GM19463 (cell line): ENCODE data around the gene FREY1.

ENCODE experiments used
- ATAC-seq: cut with Tn5 transposase; IDR thresholded peaks from one replicate; pipeline ENCODE4 v1.9.1; 2021; ENCODE audit warnings: mild to moderate bottlenecking, moderate library complexity; ENCODE audit not compliant: unreplicated experiment

Gene FREY1, protein sequence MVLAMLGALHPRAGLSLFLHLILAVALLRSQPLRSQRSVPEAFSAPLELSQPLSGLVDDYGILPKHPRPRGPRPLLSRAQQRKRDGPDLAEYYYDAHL

DNA sequence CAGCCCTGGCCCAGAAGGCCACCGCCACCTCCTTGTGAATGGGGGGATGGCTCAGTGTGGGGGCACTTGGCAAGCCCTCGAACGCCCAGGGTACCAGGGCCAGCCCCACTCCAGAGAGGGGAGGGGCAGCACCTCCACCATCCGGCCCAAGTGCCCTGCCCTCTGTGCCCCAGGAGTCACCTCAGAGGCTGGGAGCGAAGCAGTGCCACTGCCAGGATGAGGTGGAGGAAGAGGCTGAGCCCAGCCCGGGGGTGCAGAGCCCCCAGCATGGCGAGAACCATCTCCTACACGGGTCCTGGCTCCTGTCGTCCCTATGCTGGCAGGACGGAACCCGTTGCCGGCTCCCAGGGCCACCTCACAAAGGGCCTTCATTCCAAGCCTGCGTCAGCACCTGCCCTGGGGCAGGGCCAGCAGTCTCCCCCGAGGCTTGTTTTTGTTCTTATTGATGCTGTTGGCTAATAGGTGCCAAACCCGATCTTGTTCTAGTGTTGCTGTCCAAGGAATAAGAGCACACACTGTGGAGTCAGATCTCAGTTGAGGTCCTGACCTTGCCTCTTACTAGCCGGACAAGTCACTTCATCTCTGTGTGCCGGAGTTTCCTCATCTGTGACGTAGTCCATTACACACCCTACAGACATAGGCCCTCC is at the start of gene FREY1:
Gene FREY1, minus strand, starts transcription at position 307 of the 647 bp plus-strand sequence. Its CDS starts 26 bp downstream, at position 281.
- no peak for ATAC-seq

DNA sequence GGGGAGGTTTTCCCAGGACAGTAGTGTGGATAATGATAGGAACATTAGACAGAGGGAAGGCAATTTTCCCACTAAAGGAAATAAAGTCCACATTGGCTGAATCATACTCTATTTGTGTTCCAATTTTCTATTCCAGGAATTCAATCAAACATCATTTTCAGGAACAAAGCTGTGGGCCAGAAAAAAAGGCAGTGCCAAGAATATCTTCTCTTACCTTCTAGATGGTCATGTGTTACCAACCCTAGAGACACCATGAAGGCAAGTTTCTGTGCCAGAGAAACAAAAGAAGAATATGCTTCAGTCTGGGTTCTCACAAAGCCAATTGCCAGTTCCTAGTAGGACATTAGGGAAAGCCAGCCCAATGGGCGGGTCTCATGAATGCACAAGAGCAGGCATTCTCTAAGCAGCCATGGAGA is 42.9 kb upstream of the FREY1 start:
- no peak for ATAC-seq

DNA sequence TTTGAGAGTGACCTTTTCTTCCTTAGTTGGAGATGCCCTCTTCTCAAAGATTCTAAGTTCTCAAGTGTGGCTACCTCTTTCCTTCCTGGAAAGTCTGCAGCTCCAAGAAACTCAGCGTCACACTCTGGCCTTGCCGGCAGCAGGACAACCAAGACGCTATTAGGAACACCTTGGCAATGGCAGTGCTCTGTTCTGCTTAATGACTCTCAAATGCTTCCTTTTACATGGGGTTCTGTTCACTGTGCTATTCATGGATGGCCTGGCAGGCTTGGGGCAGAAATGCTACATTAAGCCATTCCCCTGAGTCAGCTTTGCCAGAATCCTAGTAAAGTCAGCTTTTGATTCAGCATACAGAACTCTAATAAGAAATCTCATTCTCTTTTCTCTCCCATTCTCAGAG is 41.3 kb upstream of the FREY1 start:
- no peak for ATAC-seq

DNA sequence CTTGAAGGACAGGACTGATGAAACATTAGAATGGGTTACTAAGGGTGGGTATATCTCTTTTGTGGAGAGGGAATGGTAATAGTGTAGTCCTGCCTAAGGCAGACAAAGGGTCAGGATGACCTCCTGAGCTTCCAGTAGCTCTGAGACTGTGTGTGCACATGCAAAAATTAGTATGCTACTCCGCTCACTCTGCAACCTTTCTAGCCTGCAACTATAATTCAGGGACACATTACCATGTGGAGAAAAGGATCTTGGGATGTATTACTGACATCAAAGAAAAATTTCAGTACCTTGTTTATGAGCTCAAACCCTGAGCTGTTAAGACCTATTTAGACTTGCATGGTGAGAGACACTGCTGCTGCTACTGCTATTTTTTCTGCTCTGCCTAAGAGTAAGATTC is 40.8 kb upstream of the FREY1 start:
- no peak for ATAC-seq

DNA sequence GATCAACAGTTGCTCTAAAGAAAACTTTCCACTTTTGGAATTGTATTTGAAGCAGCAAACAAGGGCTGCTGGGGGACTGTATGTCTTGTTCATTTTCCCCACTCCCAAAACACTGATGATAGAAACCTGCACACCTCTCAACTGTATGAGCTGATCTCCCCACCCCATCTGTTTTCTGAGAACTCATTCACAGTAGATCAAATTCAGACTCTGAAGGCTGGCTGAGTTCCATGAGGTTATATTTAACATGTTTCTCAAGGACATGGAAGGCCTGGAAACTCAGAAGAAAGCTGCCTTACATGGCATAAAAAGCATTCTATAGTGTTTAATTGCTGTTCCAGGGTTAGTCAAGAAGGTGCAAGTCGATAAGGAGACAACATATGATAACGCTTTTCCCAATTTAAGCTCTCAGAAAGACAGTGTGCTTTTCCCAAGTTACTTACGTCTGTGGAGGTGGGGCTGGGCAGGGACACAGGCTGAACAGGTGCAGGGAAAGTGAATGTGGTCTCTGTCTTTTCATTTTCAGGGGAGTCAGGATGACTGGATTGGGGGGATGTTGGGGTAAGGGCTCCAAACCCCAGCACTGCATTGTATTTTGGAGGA is 38.4 kb upstream of the FREY1 start:
- no peak for ATAC-seq

DNA sequence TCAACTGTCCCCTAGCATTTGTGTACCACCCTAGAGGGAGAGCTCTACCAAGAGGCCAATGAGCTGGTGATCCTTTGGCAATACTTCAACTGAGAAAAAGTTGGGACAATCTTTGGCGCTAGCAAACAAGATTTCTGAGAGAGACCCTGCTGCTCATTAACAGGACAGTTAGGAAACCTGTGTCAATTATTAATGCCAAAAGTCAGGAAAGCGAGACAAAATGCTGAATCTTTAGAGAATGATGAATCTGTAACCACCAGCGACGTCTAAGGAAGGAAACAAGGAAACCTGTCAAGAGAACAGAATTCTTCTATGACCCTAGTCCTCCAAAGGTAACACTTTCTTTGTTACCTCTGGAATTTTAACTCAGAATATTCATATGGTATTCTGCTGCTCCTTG is 35.3 kb upstream of the FREY1 start:
- ATAC-seq, result no peak

DNA sequence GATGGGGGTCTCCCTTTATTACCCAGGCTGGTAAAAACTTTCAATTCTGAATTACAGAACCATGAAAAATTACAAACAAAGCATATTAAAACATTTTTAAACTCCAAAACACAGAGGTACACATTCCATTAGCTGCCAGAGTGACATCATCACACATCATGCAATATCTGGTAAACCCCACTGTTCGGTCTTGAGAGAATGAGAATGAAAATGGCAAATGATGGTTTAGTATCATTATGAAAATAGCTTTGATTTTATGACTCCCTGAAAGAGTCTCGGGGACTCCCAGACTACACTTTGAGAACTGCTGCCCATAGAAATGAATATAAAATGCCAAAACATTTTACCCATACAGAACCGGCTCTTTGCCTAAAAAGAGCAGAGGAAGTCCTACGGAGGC is 34.2 kb upstream of the FREY1 start:
- ATAC-seq, result no peak

DNA sequence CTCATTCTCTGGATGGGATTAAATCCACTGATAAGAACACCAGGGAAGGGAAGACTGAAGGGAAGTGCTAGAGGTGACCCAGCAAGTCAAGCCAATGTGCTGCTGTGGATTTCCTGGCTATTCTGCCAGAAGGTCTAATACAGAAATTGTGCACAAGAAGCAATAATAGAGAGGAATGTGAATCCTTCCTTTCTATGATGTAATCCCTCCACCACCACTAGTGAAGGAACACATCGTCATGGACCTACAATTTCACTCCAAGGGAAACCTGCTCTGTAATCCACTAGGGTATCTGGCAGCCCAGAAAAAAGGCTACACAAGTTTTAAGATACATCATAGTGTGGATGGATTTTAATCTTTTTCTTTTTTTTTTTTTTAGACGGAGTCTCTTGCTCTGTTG is 32.8 kb upstream of the FREY1 start:
- ATAC-seq, result no peak

DNA sequence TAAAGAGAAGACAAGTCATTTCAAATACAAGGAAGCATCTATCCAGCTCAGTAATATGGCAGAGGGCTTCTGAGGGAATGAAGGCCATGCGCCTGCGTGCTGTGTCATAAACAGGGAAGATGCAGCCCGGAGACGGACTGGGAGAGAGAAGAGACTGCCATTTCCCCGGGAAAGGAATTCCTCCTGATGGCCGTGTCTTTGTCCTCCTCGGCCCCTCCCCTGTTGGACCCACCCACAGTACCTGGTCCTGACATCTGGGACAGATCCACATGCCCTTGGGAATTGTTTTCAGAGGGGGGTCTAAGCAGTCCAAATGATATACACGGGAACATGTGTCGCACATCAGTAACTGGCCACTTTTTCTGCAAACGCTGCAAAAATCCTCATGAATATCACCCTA is 30.8 kb upstream of the FREY1 start:
- no peak for ATAC-seq

DNA sequence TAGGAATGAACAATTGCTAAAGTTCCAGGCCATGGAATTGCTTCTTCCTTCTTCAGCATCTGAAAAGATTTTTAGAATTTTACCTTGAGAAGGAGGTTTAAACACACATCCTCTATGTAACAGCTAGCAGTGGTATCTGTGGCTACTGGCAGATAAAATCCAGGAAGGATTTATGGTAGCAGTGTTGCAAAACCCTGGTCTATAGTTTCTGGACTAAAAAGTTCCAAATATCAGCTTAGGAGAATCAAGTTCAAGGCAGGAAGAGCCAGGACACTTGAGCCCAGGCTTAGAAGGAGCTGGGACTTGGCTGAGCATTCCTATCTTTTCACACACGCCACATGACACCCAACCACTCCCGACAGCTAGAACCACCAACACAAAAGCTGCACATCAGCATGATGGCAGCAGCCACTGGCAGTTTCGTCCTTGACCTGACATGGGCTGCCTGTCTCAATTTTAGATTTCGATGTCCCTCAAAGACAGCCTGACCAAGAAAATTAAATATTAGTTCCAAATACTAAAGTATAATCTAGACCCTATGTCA is 29.5 kb upstream of the FREY1 start:
- no peak for ATAC-seq

DNA sequence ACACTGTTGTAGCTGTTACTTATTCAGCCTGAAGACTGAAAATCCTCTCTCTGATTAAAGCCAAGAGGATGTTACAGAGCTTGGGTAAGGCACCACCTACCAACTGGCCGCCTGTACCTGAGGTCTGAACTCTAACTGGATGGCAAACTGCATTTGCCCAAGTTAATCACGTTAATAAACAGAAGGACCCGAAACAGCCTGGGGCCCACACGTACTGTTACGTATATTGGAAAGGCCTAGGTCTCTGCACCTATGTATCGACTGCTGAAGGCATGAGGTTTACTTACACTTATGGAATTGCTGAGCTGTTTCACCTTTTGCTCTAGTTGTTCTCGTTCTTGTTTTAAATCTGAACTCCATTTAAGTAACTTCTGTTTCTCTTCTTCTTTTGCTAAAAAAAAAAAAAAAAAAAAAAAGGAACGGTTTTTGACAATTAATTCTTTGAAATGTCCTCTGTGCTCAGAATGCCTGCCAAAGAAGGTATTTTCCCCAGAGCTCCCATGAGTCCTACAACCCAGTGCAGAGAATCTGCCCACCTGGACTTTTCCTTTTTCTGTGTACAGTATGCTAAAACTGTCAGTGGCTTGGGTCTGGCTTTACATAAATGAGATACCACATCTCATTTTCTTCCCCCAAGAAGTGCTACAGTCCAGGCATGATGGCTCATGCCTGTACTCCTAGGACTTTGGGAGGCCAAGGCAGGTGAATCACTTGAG is 28.4 kb upstream of the FREY1 start:
- no peak for ATAC-seq

DNA sequence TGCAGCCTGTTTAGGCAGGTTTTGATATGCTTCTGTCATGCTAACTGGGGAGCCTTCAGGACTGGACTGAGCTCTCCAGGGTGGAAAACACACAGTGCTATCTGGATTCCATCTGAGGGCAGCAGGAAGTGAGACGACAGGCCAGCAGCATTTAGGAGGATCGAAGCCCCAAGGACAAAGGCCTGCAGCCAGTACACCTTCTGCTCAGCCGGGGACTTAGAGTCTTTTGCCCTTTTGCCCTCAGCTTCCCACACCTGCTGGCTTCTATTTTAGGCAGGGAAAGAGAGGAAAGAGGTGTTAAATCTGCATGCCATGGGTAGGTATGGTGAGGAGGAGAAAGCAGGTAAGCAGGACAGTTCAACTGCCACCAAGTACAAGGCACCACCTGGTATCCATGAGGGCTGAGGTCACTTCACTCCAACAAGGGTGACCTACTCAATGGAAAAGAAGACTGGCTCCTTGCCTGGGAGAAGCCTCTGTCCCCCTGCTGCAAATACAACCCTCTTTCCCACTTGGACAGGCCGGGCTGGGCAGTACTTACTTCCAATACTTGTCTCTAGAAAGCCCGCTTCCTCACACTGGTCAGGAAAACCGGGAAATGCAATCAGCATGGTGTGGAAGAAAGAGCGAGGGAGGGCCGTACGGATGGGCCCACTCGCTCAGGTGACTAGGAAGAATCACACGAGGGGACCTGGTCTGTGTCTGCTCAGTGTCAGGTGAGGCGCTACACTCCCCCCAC is 27.7 kb upstream of the FREY1 start:
- no peak for ATAC-seq

DNA sequence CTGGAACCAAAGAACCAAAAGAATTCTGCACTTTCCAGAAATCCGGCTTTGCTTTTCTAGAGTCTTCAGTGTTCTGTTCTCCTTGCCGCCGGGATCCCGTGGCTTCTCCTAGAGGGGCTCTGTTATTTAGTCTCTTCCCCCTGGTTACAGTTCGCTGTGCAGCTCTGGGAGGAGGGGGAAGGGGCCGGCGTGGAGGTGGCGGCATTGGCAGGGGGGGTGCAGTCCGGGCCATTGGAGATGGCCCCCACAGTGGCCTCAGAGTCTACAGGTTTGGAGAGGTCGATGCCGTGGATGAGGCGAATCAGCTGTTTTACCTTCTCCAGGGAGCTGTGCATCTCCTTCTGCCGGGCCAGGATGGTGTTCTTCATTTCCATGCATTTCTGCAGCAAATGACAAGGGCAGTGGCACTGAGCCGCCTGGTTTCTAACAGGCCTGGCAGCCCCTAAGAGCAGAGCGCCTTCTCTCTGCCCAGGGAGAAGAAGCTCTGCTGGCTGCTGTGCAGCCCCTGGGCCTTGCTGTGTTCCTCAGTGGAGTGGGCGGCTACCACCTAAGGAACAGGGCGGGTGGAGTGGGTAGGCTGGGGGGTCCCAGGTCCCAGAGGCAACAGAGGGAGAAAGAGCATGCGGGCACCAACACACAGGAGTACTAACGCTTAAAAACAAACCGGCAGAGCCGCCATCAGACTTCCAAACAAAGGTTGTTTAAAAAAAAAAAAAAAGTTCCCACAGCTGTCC is 26.9 kb upstream of the FREY1 start:
- no peak for ATAC-seq

DNA sequence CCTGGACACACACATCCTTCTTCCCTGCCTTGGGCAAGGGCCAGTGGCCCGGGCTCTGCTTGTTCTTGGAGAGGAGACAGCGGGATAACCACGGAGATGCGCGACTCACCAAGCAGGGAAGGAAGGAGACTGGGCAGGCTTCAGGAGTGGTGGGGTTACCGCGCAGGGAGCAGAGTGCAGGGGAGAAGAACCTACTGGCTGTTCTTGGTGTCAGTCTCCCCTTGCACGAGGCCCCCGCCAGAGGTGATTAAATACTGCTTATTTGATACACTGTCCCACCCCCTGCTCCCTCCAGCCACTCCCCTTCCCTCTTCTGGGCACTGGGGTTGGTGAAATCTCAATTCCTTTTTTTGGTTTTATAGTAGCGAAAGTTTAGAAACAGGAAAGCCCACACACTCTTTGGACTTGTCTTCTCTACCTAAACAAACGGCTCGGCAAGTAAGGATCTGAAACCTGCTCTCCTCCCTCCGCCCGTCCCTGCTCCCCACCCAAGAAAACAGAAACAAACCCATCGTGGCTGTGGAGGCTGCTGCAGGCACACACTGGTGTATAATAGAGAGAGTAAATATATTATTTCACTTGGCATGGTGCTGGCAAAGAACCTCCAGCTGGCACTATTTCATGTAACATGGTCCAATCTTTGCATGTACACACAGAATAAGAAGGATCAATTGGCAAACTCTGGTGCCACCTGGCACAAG is 26.2 kb upstream of the FREY1 start:
- ATAC-seq, result peak; percentile 22

DNA sequence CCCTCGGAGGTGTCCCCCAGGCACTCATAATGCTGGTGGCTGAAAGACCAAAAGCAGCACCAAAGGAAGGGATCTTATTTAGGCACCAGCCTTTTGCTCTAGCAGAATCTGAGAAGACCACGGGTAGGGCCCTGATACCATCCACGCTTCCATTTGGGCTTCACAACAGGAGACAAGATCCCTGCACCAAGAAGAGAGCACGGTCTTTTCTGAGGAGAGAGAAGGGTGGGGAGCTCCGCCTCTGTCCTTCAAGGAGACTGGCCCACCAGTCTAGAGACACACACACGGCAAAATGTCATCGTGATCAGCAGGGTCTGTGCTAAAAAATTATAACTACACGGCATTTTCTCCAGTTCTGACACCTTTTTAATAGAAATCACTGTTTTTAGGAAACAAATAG is 25.1 kb upstream of the FREY1 start:
- no peak for ATAC-seq

DNA sequence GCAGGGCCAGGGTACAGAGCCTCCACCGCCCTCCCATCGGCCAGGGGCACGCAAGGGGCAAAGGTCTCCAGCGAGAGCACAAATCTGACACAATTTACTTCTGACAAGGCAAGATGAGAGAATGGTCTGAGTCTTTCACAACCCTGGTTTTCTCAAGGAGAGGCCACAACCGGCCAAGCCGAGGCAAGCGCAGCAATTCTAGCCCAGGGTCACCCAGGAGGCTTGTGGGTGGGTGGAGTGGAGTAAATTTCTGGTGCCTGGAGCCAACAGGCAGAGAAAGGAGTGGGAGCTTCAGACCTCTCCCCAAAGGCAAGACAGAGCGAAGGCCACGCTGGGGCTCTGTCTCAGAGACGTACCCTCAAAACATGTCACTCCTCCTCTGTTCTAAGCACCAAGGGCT is 24.7 kb upstream of the FREY1 start:
- no peak for ATAC-seq

DNA sequence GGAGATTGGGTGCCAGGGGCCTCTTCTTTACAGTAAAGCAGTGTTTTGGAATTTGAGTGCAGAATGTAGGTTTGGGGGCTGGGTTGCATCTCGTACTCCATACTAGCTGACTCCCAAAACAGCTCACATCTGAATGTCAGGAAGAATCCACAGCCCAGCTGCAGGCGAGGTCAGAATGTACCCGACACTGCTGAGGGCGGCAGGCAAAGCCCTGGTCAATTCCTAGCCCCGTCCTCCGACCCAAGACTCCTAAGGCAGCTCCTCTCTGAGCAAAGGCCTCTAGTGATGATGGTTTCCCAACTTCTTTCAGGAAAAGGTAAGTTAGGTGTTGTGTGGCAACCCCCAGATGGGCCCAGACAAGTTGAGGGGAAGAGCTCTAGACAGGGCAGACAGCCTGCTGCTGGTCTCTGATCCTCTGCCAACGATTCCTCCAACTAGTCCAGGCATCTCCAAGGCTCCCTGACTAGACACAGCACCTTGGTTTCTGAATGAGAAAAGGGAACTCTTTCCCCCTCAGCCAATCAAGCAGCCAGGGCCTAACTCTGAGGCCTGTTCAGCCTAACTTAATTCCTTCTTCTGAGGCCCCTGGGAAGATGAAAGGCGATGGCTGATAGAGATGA is 24.0 kb upstream of the FREY1 start:
- no peak for ATAC-seq

DNA sequence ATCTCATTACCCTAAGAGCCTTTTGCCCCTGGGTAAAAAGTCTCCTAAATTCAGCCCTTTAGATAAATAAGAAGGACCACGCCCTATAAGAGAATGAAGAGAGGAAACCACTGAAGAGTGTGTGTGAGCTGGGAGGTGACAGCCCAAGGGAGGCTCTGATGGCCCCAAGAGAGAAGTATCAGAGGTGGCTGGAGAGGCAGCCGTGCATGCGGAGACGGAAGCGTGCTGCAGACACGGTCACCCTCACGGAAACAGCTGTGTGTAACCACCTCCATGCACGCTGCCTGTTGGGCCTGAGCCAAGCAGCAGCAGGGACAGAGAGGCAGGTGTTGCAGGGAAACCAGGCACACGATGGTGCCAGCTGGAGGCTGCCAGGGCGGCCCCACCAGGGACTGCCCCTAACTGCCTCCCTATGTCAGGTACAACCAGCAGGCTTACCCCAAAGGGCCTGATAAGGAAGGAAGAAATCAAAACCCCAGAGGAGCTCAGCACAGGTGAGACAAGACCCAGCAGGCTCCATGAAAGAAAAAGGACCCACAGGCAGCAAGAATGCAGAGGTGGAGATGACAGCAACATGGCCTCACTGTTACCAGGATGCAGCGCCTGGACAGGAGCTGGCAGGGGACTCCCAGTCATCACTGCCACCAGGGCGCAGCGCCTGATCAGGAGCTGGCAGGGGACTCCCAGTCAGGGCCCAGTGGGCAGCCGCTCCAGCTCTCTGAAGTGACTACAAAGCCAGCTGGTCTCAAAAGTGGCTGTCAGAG is 23.1 kb upstream of the FREY1 start:
- ATAC-seq, result peak; percentile 87
